Fibroblast of lung (primary cell): ENCODE measurements around the gene LDHA.

Experiments
- CTCF ChIP-seq, 2 donors: IDR thresholded peaks in 1 of 2; conservative IDR thresholded peaks in 1 of 2; 1 replicate in 1 of 2; 2 replicates in 1 of 2; pipeline ENCODE4 v1.5.1; 2011 to 2012; ENCODE audit warnings: low read length in 2 of 2, control low read depth in 1 of 2, inconsistent platforms in 1 of 2, low read depth in 1 of 2, mild to moderate bottlenecking in 1 of 2
- EZH2 ChIP-seq: IDR thresholded peaks from 2 replicates; pipeline ENCODE4 v1.5.1; 2012; ENCODE audit warnings: low read length, control low read depth, mild to moderate bottlenecking; ENCODE audit errors: missing control alignments

- TF ChIP-seq CTCF (conservative IDR thresholded peaks at IDR 0.05 in 1 of 2, IDR thresholded peaks at IDR 0.05 in 1 of 2; ENCODE audit: low read depth in 1 of 2, low read length in 2 of 2) (no peak), EZH2 (no peak)
These were observed 35.7 kb upstream of the LDHA start for GRCh38 chr11:18358646-18359045.
